GM21367 (cell line): ENCODE data around the gene TMC6.
"Not testable (repeated sequence)": the region's sequence is repeated elsewhere in the genome, so short reads cannot be mapped to it uniquely, and the experiment has no call there.

Experiments
- ATAC-seq: cut with Tn5 transposase; IDR thresholded peaks from one replicate; pipeline ENCODE4 v1.9.1; 2021; ENCODE audit not compliant: unreplicated experiment

The TMC6 gene

DNA sequence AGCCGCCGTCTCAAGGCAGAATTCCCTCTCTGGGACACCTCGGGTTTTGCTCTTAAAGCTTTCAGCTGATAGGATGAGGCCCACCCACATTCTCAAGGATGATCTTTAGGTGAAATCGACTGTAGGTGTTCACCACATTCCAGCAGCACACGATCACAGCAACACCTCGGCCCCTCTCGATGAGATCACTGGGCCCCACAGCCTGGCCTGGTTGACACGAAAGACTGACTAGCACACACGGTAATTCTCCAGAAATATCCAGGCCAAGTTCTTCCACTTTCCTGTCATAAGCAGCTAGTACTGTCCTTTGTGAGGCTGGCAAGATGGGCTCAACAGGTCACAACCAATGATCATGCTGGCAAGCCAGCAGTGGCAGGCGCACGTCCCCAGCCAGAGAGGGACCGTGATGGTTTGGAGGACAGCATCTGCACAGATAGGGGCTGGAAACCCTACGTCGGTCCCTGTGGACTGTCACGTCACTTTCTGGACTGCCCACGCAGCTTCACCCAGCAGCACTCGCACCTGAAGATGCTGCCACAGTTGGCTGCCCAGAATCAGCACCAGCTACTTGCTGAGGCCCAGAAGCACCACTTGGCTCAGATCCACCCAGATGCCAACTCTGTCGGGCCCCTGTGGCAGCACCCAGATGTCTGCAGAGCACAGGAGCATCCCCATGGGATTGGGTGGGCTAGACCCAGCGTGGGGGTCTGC, 17.4 kb downstream of the TMC6 start:
- ATAC-seq, result no peak

DNA sequence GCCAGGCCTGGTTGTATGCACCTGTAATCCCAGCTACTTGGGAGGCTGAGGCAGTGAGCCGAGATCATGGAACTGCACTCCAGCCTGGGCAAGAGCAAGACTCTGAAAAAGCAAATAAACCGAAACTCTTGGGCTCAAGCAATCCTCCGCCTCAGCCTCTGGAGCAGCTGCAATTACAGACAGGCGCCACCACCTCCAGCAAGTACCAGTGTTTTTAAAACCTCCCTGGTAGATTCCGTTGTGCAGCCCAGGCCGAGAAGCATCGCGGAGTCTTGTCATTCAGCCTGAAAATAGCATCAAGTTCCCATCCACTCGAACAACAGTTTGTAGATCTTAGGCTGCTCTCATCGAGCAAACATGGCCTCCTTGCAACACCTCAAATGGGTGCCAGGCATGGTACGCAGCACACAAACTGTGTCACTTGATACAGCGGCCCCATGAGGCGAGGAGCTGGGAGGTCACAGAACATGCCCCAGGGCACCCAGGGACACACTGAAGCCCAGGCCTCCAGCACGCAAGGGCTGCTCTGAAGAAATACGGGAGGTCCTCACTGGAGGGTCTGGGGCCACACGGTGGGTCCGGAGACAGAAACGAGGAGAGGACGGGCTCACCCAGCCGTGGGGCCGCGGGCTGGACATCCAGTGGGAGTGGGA, 18.1 kb downstream of the TMC6 start:
- ATAC-seq, result no peak

DNA sequence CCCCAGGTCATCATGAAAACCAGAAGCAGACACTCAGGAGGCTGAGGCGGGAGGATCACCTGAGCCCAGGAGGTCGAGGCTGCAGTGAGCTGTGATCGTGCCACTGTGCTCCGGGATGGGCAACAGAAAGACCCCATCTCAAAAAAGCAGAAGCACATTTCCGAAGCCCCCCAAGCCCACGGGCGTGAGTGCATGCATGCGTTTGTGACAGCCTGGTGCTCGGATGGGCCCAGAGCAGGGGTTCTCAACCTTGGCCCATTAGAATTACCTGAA, 19.1 kb downstream of the TMC6 start:
- no peak for ATAC-seq

DNA sequence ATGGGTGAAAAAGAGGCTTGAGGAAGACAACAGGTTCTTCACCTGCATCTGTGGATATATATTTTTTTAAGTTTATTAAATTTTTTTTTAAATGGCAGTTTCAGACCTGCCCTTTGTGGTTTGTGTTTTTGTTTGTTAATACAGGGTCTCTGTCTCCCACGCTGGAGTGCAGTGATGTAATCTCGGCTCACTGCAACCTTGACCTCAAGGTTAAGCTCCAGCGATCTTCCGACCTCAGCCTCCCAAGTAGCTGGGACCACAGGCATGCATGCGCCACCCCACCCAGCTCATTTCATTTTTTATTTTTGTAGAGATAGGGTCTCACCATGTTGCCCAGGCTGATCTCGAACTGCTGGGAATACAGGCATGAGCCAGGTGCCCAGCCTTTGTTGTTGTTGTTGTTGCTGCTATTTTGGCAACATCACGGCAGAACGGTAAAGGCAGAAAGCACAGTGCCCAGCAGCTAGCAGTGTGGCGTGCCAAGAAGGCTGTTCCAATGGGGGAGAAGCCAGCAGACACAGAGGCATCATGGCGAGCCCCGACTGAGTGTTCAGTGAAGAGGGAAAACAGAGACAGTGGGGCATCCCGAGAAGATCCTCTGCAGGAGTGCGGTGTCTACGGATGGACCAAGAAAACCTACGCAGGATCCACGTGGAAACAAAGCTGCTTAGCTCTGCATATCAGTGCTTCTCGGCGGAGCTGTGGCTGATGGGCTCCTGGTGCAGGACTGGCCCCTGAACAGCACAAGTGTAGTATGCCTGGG, 19.6 kb downstream of the TMC6 start:
- ATAC-seq, result no peak

DNA sequence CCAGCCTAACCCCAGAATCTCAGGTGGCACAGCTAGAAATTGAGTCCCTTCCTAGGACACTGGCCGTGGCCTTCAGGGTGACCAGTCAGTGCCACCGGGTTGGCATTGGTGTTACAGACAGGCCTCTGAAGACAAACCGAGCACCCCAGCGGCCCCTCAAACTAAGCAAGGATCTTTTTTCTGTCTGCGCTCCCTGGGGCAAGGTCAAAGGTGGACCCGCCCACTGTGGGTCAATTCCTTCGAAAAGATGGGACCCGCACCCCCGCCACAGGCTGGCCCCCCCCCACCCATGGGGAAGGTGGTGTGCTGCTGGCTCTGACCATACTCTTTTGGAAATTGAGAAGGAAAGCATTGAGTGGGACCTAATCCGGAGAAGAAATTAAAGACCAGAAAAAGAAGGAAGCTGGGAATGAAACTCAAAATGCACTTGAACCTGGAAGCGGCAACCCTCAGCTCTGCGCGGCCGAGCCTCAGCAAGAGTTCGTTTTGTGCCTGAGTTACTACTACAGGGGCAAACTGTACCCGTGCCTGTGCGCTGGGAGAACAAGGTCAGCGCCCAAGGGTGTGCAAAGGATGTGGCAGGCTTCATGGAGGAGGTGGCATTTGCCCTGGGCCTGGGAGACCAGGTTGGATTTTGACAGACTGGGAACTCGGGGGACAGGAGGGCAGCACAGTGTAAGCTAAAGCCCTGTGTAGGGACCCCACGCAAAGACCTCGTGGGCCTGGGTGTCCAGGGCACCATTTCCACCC, 20.4 kb downstream of the TMC6 start:
- no peak for ATAC-seq

DNA sequence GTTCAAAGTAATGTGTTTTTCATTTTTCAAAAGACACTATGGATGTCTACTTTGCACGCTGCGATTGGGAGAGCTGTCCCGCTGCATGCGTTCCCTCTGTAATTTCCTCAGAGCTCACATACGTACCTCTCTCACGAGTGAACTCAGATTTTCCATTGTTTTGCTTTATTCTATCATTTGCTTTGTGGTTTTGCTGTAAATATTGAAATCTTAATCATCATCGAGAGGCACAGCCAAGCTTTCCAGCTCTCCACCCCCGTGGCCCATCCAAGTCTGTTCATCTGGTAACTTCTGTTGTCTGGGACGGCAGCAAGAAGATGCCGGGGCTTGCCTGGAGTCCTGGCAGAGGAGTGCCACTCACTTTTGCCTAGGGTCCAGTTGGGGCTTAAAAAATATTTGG, 21.1 kb downstream of the TMC6 start:
- no peak for ATAC-seq

DNA sequence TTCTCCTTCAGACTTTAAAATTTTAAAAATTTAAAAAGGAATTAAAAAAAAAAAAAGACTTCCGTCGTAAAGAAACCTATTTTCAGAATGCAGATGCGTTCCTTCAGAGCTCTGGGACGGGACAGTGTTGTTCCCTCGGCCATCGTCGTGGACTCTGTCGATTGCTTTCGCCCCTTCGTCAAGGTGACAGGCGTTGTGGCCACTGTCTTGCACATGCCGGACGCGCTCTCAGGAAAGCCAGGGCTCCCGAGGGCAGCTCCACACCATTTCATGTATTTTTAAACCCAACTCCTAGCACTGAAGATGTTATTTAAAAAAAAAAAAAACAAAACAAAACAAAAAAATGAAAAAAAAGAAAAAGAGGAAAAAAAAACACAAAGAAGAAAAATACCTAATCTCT, 22.3 kb downstream of the TMC6 start:
- no peak for ATAC-seq

DNA sequence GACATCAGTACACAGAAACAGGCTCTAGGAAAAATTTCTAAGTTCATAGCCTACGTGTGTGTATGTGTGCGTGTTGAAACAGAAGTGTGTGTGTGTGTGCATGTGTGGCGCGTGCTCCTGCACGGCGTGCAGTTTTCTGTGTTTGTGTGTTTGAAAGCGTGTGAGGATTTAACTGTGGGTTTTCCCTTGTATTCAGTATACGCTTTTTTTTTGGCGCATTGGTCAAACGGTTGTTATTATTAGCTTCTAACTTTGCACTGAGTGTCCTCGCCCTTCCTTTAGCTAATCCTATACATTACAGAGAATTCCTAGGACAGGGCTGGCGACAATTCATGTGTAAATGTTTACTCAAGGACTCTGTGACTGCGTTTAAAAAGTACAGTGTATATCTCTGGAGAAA, 23.0 kb downstream of the TMC6 start:
- no peak for ATAC-seq

DNA sequence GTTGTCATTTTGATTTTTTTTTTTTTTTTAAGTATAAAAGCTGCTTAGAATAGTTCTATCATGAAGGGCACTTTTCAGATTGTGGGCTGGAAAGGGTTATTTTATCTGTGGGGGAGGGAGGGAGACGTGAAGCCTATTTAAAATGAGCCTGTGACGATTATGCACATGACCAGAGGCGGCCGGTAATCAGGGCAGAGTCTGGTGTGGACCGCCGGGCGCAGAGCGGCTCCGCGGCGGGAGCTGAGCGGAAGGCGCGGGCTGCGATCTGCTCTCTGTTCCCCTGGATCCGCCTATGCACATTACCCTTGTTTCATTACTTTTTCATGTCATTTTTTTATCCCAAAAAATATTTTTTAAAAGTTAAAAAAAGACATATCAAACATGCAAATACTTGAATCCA, 23.5 kb downstream of the TMC6 start:
- no peak for ATAC-seq

DNA sequence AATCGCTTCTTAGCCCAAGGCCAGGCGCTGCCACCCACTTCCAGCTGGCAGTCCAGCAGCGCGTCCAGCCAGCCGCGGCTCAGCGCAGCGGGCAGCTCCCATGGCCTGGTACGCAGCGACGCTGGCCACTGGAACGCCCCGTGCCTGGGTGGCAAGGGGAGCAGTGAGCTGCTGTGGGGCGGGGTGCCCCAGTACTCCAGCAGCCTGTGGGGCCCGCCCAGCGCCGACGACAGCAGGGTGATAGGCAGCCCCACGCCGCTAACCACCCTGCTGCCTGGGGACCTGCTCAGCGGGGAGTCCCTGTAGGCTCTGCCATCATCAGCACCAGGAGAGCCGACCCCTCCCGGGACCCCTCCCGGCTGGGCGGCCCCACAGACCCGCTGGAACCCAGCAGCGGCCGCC, 24.0 kb downstream of the TMC6 start:
- ATAC-seq, result no peak

DNA sequence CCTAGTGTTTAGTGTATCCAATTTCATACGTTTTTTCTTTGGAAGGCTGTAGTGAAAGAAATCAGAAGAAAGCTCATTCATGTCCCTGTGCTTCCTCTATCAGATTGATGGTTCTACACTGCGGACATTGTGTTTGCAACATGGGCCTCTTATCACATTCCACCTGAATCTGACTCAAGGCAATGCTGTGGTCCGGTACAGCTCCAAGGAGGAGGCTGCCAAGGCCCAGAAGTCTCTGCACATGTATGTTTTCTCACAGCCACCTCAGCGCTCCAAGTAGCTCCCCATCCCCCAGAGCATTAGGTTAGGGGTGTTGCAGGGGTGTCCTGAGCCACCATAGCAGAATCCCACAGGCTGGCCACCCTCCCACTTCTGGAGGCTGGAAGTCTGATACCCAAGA, 25.2 kb downstream of the TMC6 start:
- ATAC-seq, result no peak

DNA sequence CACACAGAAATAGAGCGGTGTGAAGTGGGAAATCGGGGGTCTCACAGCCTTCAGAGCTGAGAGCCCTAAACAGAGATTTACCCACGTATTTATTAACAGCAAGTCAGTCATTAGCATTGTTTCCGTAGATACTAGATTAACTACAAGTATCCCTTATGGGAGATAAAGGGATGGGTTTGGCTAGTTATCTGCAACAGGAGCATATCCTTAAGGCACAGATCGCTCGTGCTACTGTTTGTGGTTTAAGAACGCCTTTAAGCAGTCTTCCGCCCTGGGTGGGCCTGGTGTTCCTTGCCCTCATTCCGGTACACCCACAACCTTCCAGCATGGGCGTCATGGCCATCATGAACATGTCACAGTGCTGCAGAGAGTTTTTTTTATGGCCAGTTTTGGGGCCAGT, 27.0 kb downstream of the TMC6 start:
- no peak for ATAC-seq

DNA sequence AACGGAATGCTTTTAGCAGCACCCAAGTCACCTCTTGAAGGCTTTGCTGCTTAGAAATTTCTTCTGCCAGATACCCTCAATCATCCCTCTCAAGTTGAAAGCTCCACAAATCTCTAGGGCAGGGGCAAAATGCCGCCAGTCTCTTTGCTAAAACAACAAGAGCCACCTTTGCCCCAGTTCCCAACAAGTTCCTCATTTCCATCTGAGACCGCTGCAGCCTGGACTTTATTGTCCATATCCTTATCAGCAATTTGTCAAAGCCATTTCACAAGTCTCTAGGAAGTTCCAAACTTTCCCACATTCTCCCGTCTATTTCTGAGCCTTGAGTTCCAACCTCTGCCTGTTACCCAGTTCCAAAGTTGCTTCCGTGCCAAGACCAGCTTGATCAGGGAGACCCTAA, 27.4 kb downstream of the TMC6 start:
- no peak for ATAC-seq

DNA sequence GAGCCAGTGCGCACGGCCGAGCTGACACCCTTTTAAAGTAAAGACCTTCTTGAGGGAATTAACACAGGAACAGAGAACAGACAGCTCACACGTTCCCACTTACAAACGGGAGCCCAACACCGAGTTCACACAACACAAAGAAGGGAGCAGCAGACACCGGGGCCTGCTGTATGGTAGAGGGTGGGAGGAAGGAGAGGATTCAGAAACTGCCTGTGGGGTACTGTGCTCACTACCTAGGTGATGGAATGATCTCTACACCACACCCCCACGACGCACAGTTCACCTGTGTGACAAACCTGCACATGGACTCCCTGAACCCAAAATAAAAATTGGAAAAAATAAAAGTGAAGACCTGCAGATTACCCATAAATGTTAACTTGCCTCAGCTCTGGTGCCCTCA, 32.5 kb downstream of the TMC6 start:
- no peak for ATAC-seq

DNA sequence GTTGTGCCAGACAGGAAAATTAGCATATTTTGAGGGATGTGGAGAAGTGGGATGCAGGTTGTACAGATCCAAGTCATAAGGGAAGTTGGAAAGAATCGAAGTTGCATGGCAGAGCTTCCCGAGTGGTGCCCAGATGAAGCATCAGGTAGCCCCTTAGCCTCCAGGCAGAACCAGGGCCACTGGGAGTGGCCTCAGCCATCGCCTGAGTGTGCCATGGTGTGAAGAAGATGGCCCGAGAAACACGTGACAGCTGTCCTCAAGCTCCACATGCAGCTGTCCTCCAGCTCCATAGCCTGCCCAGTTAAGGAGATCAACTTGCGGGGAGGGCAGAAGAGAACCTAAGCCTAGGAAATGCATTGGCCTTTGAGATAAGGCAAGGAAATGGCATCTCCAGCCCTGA, 33.5 kb downstream of the TMC6 start:
- ATAC-seq, result no peak

DNA sequence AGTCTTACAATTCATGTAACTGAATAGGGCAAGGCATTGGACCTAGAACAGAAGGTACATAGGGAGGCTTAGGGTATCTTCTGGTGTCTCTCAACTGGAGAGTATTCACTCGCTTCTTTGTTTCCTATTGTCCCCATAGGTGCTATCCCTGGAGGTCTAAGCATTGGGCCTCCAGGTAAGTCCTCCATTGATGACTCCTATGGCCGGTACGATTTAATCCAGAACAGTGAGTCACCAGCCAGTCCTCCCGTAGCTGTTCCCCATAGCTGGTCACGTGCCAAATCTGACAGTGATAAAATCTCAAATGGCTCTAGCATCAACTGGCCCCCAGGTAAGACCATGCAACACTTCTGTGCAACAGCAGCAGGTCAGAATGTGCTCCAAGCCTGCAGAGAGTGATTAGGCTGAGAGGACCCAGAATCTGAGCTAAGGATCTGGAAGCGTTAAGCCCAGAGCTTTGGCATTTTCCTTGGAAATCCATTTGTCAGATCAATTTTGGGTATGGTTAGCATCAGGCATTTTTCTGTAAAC, 35.7 kb downstream of the TMC6 start:
- ATAC-seq, result no peak

DNA sequence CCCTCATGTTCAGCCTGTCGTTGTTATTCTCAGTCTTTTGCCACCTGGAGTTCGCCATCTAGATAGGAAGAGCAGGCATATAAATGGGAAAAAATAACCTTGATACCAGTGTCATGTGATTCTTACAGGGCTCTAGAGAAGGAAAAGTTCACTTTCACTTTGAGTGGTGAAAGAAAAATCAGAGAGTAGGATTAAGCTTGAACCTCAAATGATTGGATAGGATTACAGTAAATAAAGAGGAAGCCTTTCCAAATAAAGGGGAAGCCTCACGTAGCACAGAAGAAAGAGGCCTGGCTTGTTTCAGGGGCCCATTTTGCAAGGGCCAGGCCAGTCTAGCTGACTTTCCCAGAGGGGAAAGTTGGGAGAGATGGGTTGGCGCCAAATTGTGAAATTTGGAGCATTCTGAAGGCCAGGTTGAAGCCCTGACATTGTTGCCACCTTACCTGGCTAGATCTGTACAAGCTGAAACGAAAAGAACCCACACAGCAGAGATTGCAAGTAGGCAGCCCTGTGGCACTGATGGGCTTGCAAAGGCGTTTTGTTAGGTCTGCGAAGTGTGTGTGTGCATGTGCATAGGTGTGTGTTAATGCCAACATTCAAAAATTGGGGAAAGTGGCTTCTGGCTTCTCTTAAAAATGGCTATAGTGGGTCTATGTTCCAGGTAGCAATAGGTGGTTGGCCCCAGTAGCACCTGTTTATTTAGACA, 38.8 kb downstream of the TMC6 start:
- no peak for ATAC-seq

DNA sequence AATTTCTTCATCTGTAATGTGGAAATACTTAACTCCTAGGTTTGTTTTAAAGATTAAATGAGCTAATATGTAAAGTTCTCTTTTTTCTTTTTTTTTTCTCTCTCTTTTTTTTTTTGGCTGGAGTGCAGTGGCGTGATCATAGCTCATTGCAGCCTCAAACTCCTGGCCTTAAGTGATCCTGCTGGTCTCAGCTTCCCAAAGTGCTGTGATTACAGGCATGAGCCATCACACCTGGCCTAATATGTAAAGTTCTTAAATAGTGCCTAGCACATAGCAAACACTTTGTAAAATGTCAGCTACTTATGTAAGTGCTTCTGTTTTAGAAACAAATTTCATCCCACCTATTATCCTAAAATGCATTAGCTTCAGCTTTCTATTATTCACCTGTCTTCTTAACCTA, 40.0 kb downstream of the TMC6 start:
- ATAC-seq, result no peak

DNA sequence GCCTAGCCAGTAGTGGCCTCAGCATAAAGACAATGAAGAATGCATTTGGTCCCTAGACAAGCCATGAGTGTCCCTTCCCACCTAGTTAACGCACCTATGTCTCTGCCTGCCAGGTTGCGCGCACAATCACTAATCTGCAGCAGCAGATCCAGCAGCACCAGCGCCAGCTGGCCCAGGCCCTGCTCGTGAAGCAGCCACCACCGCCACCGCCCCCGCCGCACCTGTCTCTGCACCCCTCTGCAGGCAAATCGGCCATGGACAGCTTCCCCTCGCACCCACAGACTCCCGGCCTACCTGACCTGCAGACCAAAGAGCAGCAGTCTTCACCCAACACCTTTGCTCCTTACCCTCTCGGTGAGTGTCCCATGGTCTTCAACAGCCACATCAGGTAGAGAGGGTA, 41.8 kb downstream of the TMC6 start:
- no peak for ATAC-seq

DNA sequence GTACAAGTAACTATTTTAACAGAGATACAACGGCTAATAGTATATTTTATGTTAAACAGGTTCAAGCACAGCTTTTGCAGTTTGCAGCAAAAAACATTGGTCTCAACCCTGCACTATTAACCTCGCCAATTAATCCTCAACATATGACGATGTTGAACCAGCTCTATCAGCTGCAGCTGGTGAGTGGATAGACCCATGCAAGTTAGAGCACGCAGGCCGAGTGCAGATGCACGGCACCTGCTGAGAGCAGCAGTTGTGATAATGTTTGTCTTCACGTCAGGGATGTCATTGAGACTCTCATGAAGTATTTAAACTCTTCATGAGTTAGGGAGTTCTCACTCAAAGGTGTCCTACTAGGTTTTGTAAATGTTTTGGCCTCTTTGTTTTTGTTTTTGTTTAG, 45.6 kb downstream of the TMC6 start:
- no peak for ATAC-seq

DNA sequence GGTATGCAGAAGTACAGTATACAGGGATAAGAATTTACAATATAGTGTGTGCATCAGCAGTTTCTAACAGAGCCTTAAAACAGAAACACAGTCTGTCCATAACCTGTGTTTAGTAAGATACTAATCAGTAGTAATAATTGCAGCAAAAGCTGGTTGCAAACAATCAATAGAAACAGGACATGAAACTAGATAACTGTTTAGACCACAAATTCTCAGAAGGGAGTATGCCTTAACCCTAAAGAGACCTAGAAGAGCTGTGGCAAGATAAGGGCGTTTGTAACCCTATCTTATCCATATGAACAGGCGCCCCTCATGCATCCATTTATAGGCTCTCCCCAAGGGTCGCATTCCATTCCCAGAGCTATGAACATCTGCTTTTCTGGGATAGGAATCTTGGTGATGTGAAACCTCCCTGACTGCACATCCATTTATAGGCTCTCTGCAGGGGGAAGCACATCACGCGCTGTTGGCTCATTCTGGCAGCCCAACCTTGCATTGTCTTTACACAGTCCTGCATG, 46.1 kb downstream of the TMC6 start:
- ATAC-seq, result not testable (repeated sequence)
